NCI-H187 treated with DMSO at 0.1 percent for 48 hours (cell line): Measurements from ENCODE around the gene PAXX.
"Not testable (repeated sequence)": the region's sequence is repeated elsewhere in the genome, so short reads cannot be mapped to it uniquely, and the experiment has no call there.

Experiments used
- DNase-seq: peaks from one replicate; lab custom pipeline; 2025; lab: John Stamatoyannopoulos, UW

PAXX gene

GRCh38 chr9:137002646-137003041, 10.4 kb downstream of the PAXX start:
- no peak for DNase-seq

GRCh38 chr9:137004285-137004684, 12.1 kb downstream of the PAXX start:
- DNase-seq, result not testable (repeated sequence)

GRCh38 chr9:137006116-137007003, 14.1 kb downstream of the PAXX start:
- DNase-seq, result no peak

DNA sequence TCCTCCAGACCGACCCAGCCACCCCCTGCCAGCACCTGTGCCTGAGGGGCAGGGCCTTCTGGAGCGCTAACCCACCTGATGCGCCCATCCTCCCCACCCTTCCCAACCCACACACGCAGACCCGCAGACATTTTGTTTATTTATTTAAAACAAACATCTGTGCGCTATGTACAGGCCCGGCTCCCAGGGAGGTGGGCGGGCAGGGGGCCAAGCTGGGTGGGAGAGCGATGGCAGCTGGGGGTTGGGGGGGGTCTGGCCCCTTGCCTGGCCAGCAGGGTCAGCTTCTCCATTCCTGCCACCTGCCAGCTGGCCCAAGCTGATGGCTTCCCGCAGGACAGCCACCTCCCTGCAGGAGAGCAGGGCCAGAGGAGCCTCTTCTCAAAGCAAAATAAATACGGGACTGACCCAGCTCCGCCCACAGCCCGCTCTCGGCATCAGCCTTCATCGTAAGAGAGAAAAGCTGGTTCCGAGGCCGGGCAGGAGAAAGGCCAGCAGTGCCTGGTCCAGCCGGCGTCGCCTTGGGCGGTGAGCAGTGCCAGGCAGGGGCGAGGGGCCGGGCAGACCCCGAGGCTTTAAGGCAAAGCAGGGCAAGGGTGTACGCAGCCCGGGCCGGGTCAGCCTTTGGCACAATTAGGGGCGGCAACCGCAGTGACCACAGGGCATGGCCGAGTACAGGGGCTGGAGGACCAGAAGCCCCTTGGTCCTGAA, 15.0 kb downstream of the PAXX start:
- DNase-seq, result no peak

DNA sequence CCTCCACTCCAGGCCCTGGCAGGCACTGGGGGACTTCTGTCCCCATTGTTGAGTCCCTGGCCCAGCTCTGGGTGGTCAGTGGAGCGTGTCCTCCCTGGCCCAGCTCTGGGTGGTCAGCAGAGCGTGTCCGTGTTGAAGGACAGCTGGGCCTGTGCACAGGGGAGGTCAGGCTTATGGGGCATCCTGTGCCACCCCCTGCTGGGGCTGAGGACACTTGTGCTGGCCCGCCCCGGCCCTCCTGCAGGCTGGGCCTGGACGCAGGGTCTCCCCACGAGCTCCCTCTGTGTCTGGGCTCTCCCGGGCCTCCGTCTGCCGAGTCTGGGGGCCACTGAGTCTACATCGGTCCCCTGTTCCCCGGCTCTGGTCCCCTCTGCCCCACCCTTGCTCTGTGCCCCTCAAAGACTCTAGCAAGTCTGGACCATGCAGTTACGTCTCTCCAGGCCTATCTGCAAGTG, 15.6 kb downstream of the PAXX start:
- no peak for DNase-seq

GRCh38 chr9:137008312-137008711, 16.1 kb downstream of the PAXX start:
- DNase-seq, result no peak

- no peak for DNase-seq
These were observed 17.0 kb downstream of the PAXX start for GRCh38 chr9:137009217-137009616.

GRCh38 chr9:137009938-137010732, 17.9 kb downstream of the PAXX start:
- no peak for DNase-seq

DNA sequence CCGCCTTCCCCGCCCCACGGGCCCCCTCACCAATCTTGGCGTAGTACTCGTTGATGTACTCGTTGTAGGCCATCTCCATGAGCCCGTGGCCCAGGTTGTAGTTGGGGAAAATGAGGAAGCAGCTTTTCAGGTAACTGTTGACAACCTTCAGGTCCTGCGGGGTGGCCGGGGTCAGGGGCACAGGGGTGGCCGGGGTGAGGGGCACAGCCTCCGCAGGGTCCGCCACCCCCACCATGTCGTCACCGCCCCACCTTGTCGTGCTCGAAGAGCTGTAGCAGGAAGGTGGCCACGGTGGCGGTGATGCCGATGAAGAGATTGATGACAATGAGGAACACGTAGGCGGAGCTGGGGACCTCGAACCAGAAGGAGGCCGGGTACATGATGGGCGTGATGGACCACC, 18.9 kb downstream of the PAXX start:
- DNase-seq, result no peak

DNA sequence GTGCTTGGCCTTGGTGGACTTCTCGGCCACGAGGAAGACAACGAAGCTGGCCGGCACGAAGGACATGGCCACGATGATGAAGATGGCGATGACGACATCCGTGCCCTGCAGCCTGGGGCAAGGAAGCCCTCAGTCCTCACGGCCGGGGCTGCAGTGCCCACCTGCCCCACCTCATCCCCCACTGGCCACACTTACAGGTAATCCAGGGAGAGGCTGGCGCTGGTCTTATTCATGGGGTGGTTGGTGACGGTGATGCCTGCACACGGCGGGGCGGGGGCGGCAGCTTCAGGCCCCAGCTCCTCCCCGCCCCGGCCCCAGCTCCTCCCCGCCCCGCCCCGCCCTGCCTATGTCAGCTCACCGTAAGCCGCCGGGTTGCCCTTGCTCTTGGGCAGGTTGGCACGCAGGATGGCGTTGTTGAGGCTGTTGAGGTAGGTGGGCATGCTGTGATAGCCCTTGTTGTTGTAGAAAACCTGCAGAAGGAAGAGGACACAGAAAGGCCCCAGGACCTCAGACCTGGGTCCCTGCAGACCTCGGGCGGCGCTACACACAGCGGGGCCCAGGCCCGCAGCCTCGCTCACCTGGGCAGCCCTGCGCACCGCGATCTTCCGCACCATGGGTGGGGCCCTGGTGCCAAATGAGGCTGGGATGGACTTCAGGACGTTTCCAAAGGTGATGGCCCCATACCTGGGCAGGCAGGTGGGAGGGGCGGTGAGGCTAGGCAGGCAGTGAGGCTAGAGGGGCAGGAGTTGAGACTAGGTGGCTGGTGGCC, 19.9 kb downstream of the PAXX start:
- DNase-seq, result no peak

DNA sequence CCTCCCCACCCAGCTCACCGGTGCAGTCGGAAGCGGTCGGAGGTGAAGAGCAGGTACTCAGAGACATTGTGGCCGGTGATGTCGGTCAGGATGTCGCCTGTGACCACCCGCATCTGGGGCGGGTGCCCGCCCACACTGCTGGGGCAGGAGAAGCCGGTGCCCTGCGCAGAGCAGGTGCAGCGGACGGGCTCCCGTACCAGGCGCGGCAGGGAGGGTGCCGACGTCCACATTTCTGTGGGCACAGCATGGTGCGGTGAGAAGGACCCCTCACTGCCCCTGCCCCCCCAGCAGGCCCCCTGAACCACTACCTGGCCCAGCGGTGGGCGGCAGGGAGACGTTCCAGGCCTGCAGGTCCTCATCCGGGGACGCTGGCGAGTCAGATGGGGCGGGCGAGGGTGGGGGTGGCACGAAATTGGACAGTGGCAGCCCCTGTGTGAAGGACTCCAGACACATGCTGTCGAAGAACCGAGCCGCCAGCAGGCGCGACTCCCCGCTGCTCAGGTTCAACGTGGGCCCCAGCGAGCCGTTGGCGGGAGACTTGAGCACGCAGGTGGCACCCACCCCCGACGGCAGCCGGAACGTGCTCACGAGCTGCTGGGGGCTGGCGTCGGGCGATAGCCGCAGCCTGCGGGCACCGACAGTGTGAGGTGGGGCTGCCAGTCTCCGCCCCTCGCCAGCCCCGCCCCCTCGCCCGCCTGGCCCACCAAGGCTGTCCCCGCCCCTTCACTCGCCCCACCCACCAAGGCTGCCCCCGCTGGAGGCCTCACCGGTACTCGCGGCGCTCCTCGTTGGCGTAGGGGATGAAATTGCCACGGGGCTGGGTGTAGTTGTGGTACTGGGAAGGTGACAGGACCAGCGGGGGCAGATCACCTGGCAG, 20.7 kb downstream of the PAXX start:
- no peak for DNase-seq

DNA sequence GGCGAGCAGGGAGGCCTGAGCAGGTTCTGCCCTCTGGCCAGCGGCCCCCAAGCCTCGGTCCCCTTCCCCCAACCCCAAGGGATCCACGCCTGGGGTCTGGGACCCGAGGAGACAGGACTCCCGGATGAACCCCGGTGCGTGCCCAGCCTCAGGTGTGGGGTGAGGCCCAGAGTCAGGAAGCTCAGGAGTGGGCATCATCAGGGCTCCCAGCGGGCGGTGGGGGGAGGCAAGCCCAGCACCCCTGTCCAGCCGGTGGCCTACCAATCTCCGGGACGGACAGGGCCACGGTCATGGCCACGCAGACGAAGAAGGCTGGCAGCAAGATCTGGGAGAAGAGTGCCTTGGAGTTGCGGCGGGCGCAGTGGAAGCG, 21.3 kb downstream of the PAXX start:
- no peak for DNase-seq

DNA sequence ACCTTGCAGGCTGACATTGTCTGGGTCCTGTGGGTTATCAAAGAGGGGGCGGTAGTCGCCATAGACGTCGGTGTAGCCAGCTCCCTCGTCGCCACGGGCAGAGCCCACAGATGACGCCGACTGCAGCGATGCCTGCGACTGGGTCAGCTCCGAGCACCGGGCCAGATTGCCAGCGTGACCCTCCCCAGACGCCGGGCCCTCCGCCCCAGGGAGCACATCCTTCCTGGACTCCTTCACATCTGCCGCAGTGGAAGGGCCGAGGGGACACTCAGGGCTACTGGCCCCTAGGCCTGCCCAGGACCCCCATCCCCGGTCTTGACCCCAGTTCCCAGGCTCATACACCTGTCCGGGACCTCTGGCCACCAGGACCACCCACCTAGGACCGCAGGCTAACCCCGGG, 21.9 kb downstream of the PAXX start:
- no peak for DNase-seq

DNA sequence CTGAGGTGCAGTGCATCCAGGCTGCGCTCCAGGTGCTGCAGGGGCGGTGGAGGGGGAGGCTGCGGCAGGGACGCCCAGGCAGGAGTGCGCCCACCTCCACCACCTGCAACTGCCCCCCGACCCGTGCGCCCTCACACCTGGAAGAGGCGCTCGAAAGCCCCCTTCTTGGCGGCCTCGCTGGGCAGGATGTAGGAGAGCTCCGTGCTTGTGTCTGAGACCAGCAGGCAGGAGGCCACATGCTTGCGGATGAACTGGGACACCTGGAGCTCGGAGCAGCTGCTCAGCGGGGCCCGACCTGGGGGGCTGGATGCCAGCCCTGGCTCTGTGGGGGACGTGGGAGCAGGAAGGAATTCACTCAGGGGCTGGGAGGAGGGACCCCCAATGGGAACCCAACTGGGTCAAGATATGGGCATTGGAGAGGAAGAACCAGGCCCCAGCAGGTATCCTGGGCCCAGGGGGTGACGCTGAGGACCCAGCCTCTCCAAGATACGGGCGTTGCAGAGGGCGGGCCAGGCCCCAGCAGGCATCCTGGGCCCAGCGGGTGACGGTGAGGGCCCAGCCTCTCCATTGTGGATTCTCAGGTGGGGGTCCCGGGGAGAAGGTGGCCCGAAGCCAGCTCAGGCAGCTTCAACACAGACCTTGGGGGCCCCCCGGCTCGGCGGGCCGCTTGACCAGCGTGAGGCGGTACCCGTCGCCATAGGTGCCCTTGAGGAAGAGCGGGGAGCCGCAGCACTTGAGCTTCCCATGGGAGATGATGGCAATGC, 22.7 kb downstream of the PAXX start:
- no peak for DNase-seq

DNA sequence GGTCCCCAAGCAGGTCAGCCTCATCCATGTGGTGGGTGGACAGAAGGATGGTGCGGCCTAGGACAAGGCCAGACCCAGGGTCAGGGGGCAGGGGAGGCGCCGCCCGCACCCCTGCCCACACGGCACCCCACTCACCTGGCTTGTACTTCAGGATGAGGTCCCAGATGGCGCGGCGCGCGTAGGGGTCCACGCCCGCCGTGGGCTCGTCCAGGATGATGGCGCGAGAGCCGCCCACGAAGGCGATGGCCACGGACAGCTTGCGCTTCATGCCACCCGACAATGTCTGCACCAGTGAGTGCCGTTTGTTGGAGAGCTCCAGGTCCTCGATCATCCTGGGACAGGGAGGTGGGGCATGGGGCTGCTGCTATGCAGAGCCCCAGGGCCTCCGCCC, 23.3 kb downstream of the PAXX start:
- DNase-seq, result no peak

DNA sequence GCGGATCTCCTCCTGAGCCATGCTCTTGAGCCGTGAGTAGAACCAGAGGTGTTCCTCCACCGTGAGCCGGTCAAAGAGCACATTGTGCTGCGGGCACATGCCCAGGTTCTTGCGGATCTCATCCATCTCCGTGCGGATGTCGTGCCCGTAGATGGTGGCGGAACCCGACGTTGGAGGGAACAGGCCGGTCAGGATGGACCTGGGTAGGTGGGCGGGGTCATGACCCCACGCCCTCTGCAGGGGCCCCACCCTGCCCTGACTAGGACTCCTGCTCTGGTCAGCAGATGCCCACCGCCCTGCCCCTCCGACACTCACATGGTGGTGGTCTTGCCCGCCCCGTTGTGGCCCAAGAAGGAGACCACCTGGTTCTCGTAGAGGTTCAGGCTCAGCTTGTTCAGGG, 23.8 kb downstream of the PAXX start:
- no peak for DNase-seq

DNA sequence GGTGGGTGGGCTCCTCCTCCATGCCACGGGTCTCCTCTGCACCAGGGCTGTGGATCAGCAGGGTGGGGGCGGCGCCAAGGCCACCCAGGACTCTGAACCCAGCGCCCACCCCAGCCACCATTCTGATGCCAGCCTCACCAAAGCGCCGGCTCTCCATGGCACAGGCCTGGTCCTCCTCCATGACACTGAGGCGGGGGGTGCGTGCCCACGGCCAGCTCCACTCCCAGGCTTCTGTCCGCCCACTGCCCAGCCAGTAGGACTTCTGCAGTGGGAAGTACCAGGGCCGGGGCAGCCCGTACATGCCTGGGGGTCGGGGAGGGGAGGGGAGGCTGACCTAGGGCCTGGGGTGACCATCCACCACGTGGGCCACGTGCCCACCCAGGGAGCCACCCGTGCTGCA, 24.2 kb downstream of the PAXX start:
- no peak for DNase-seq

DNA sequence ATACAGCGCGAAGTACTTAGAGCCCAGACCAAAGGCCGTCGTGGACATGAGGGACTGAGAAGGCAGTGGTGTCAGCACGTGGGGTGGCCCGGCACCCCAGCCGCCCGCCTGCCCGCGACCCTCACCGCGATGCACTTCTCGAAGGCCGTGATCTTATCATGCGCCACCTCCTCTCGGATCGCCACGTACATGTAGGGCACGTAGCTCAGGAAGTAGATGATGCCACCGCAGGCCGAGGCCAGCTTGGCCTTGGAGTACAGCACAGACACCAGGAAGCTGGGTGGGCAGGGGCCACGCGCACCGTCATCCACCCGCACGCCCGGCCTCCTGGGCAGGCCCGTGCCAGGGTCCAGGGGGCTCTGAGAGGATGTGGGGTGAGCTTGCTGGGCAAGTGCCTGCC, 24.8 kb downstream of the PAXX start:
- no peak for DNase-seq

GRCh38 chr9:137017791-137018497, 25.7 kb downstream of the PAXX start:
- no peak for DNase-seq
